Measurements from ENCODE around the gene SOX10. TPM values are rescaled to one million over a fixed set of nuclear protein-coding genes. Genes with fewer than 3 reads are reported as not detected.

The SOX10 gene
- total RNA-seq (under 1 TPM; 0.06 to 0.67 (median 0.18) TPM), polyA plus RNA-seq (under 1 TPM; 0.38 to 0.96 TPM)

DNA sequence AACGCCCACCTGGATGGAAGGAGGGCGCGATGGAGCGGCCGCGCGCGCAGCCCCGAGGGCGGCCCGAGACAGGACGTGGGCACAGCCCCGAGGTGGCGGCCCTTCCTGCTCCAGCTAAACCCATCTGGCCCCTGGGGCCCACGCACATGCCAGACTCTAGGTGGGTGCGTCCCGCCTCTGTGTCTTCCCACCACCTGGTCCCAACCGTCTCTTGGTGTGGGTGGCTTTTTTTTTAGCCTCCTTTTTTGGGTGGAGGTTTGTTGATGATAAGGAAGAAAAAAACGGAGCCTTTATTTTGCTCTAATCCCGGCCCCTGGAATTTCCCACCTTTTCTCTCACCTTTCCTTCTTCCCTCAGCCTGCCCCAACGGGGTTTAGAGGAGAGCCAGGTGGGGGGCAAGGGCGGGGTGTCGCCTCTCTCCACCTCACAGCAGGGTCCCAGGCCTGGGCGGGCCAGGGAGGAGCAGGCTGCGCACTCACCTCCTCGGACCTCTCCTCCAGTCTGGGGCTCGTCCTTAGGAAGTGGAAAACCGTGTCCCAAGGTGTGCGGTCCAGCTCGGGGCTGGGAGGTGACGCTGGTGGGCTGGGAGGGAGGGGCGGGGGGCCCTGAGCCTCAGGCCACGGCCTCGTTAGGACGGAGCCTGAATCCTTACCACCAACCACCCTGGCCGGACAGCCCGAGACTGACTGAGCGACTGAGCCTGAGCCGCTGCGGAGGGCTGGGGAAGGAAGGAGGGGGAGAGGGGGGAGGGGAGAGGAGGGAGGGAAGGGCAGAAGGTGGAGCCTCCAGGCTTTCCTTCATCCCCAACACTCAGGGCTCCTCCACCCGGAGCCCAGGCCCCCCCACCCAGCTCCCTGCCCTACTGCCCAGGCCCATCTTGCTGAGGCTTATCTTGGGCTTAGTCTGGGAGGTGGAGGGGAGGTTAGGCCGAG, at the start of gene SOX10:
TSS of gene SOX10 (minus strand) at position 696 of the 932 bp plus-strand sequence. CDS start 771 bp downstream, outside the sequence.
- ATAC-seq, result no peak
- TF ChIP-seq CTCF (IDR thresholded peaks at IDR 0.05), result no peak
- Histone ChIP-seq H3K36me3 (no peaks in the 10 kb centered on the region), H3K27ac (no peak within 1 kb of the TSS), H3K4me3 (no peak within 1 kb of the TSS), H3K27me3 (no peaks in the 10 kb centered on the region), H3K4me1 (no peaks in the 10 kb centered on the region), H3K9me3 (no peaks in the 10 kb centered on the region)
- 89 to 91% methylated on average over 42 of the region's 42 CpGs for WGBS, 2 donors
- intact Hi-C loops (cut with DNase I), result no loop called here
- no peak for FAIRE-seq
- DNase-seq, result no peak

DNA sequence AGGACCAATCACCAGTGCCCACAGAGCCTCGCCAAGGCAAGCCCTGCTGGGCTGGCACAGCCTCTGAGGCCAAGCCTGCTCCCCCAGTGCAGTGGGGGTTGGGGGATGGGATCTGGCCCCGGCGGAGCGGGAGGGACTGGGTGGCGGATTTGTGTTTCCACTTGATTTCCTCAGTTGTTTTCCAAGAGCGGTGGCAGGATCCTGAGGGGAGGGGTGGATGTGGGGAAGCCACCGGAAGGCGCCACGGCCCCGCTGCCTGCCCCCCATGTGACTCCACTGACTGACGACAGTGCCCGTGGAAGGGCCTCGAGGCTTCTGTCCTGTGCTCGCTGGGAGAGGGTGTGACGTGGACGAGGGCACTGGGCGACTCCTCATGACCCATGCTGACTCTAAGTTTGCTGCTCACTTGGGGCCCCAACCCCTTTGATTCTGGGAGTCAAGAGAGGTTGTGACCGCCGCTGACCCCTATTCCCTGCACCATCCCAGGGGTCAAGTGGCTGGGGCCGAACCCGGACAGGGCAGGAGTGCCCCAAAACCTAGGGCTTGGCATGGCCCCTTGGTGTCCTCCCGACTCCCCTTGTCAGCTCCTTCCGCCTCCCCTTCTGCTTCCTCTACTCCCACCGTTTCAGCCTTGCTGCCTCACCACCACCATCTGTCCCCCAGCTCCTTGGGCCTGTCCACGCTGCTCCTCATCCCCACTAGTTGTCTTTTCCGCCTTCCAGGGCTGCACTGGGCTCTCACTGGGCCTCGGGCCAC, 49.3 kb upstream of the SOX10 start:
- peak in 1 of 6 donors; percentile 11 for DNase-seq
- H3K27me3 ChIP-seq, result no peaks in the 10 kb centered on the region
- FAIRE-seq, result no peak
- intact Hi-C loops (cut with DNase I), result no loop called here
- no peak overlapping the region for H3K4me3 ChIP-seq
- no peaks in the 10 kb centered on the region for H3K36me3 ChIP-seq
- WGBS, 2 donors, result 79 to 80% methylated on average over 24 to 27 of the region's 27 CpGs
- no peak for TF ChIP-seq CTCF (IDR thresholded peaks at IDR 0.05)
- no peaks in the 10 kb centered on the region for H3K9me3 ChIP-seq
- H3K4me1 ChIP-seq, result no peaks in the 10 kb centered on the region
- peak overlapping the region in 2 of 4 donors; percentile 41 to 53 for H3K27ac ChIP-seq
- ATAC-seq, result no peak

- no peak overlapping the region for H3K27ac ChIP-seq
- H3K9me3 ChIP-seq, result no peaks in the 10 kb centered on the region
- H3K36me3 ChIP-seq, result no peaks in the 10 kb centered on the region
- ATAC-seq, result no peak
- intact Hi-C loops (cut with DNase I), result no loop called here
- H3K27me3 ChIP-seq, result no peaks in the 10 kb centered on the region
- no peak overlapping the region for H3K4me3 ChIP-seq
- no peaks in the 10 kb centered on the region for H3K4me1 ChIP-seq
- peak in 1 of 6 donors; percentile 11 for DNase-seq
- TF ChIP-seq CTCF (IDR thresholded peaks at IDR 0.05), result no peak
- WGBS, 2 donors, result 75 to 77% methylated on average over 19 of the region's 19 CpGs
- no peak for FAIRE-seq
Observed at GRCh38 chr22:38032681-38033521, 48.5 kb upstream of the SOX10 start.

GRCh38 chr22:38031491-38031890, 47.1 kb upstream of the SOX10 start:
- Histone ChIP-seq H3K9me3 (no peaks in the 10 kb centered on the region), H3K27me3 (no peaks in the 10 kb centered on the region), H3K4me1 (no peaks in the 10 kb centered on the region), H3K36me3 (no peaks in the 10 kb centered on the region), H3K4me3 (no peak overlapping the region), H3K27ac (no peak overlapping the region)
- DNase-seq (peak in 1 of 6 donors; percentile 18), FAIRE-seq (no peak), ATAC-seq (no peak)
- WGBS, 2 donors, result 80 to 88% methylated on average over 12 of the region's 12 CpGs
- no peak for TF ChIP-seq CTCF (IDR thresholded peaks at IDR 0.05)
- intact Hi-C loops (cut with DNase I), result no loop called here
